T1000 (cell line): ENCODE measurements around the gene NUDT6.
"Not testable (repeated sequence)": the region's sequence is repeated elsewhere in the genome, so short reads cannot be mapped to it uniquely, and the experiment has no call there.

Source experiments
- DNase-seq: peaks from one replicate; lab custom pipeline; 2025; ENCODE audit warnings: mixed read lengths; lab: John Stamatoyannopoulos, UW

The NUDT6 gene

DNA sequence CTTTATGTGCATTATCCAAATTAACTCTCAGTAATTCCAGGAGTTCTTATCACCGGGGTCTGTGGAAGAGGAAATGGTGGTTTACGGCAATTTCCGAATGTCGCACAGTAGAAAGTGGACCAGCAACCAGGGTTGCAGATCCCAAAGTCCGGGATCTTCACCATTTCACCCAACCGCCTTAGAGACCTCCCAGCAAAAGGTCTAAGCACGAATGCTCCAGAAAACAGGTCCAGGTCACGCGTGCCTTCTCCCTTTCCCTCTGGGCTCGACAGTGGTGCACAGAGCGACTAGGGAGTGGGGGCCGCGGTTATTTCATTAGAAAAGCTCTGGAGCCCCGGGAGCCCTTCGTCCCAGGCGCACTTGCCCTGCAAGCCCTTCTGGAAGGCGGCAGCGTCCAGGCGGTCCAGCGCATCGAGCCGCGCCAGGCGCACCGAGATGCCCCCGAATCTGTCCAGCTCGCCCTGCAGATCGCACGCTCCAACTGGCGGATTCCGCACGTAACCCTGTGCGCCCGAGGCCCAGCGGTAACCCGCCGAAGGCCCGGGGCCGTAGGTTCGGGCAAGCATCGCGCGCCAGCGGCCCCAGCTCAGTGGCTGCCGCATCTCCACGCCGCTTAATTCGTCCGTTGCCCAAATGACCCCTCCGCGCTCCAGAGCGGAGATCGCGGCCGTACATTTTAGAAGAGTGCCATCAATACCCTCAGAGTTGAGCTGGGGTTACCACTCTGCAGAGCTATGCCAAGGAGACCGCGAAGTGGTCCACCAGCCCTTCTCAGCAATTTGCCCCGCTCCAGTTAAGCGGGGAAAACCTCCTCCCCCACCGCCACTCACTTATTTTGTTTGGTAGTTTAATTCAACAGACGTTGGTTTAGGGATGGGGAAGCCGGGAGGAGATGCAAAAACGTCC is at the start of gene NUDT6:
NUDT6 (minus strand) TSS at position 627 of the 906 bp plus-strand sequence; CDS start at position 602, 25 bp downstream.
- DNase-seq, result no peak

DNA sequence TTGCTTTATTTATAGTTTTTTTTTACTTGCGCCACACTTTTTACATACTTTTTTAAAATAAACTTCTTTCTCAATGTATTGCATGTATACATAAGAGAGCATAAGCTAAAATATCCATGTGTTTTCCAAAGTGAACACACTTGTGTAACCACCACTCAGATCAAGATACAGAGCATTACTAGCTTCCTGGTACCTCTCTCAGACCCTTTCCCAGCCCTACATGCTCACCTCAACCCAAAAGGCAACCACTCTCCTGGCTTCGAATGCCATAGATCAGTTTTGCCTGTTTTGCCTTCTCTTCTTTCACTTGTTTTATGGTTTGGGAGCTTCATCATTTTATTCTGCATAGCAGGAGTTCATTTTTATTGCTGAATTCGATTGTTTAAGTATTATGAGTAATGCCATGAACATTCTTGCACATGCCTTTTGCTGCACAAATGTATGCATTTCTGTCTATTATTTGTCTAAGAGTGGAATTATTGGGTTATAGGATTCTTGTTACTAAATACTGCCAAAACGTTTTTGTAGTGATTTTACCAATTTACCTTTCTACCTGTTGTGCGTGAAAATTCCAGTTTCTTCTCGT is 45.9 kb upstream of the NUDT6 start:
- no peak for DNase-seq

DNA sequence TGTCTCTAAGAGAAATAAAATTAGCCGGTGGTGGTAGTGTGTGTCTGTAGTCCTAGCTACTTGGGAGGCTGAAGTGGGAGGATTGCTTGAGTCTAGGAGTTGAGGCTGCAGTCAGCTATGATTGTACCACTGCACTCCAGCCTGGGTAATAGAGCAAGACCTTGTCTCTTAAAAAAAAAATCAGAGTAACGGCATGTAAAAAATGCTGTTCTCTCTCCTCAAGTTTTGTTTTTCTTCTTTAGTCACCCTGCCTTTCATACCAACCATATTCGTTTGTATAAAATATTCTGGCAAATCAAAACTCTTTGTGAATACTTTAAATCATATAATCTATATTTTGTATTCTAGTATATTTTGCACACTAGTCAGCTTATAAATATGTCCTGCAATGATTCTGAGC is 44.8 kb upstream of the NUDT6 start:
- DNase-seq, result no peak

GRCh38 chr4:122966201-122966600 is 43.8 kb upstream of the NUDT6 start:
- DNase-seq, result no peak

DNA sequence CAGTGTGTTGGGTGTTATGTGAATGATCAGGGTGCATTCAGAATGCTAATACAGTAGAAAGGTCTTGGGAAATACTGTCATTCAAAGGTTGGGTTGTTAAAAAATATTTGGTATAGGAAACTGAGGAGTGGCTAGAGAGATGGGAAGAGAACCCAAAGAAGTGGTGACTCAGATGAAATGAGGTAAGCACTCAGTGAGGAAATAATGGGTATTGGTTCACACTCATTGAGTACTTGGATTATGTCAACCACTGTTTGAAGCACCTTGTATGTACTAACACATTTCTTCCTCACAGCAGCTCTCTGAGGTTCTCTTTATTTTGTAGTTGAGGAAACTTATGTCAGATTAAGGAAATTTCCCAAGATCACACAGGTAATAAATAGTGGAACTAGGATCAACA is 40.8 kb upstream of the NUDT6 start:
- no peak for DNase-seq

- no peak for DNase-seq
Observed at GRCh38 chr4:122960611-122961000, 38.2 kb upstream of the NUDT6 start.

GRCh38 chr4:122959981-122960610 is 37.7 kb upstream of the NUDT6 start:
- no peak for DNase-seq

DNA sequence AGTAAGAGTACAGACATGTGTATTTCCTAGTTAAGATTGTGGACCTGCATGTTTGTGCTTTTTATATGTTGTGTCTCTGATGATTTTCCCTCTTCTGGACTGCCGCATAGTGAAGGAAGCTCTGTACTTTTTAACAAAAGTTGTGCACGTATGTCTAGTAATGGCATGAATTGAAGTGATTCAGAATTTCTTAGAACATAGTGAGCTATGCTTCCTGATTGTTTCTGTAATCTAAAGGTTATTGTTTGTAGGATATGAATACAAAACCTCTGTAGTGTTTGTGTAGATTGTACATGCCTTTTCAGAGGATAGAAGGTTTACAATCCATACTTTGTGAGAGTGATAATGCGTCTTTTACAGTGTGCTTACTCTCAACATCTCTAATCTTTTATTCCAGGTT is 37.0 kb upstream of the NUDT6 start:
- DNase-seq, result no peak

DNA sequence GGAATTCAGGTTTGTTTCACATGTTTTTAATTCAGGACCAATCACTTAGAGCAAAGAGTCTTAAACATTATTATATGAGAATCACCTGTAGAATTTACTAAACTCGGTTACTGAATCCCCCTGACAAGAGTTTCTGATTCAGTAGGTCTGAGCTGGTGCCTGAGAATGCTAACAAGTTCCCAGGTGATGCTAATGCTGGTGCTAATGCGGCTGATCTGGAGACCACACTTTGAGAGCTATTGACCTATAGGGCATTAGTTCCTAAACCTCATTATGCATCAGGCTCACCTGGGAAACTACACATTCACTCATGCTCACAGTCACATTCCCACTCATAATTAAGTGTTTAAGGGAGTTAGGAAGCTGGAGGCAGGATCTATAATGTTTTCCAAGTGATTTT is 36.1 kb upstream of the NUDT6 start:
- DNase-seq, result no peak

DNA sequence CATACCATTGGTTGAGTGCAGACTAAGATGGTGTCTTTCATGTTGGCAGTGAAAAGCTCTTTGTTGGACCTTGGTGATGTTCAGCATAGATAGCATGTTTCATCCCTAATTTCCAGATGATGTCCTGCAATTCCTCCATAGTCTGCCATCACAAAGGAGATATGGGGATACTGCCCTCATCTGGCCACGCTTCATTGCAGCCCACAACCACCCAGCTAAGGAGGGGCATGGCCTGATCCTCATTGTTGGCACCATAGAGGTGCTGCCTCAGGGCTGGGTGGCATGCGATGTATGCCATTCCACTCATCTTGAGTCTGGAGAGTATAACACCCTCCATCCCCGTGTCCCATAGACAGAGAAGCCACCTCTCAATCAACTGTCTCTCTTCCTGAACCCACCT is 31.5 kb upstream of the NUDT6 start:
- no peak for DNase-seq

GRCh38 chr4:122952028-122952427 is 29.6 kb upstream of the NUDT6 start:
- DNase-seq, result no peak

DNA sequence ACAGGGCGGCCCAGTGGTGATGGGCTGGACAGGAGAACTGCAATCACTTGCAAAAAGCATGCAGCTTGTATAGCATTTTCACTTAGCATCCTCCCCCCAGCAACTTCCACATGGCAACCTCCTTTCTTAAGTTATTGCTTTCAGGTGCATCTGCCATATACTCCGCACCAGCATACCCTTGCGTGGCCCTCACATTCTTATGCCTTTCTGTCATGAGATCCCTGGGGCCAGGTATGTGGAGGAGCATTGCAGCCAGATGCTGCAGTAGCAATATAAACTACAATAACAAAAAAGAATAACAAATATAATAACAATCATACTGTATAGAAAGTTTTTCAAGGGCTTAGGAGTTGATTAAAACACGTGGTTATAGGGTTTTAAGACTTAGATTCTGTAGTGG is 26.3 kb upstream of the NUDT6 start:
- DNase-seq, result no peak

GRCh38 chr4:122946142-122946541 is 23.7 kb upstream of the NUDT6 start:
- DNase-seq, result no peak

GRCh38 chr4:122945136-122945535 is 22.7 kb upstream of the NUDT6 start:
- not testable (repeated sequence) for DNase-seq

DNA sequence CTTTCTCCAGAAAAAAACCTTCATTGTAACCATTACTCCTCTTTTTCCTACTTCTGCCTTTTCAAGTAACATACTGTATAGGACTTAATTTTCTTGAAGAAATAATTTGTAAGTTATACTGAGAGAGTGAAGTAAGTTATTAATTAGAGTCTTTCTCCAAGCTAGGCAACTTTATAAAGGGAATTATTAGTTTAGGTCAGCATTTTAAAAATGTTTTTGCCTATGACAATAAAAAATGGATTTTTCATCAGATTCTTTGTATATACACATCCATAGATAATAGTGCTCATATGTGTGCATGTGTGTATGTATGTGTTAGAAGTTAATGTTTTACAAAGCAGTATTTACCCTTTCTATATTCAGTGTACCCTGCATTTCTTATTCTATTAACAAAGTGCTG is 10.4 kb upstream of the NUDT6 start:
- DNase-seq, result no peak

GRCh38 chr4:122930862-122931261 is 8.5 kb upstream of the NUDT6 start:
- no peak for DNase-seq

DNA sequence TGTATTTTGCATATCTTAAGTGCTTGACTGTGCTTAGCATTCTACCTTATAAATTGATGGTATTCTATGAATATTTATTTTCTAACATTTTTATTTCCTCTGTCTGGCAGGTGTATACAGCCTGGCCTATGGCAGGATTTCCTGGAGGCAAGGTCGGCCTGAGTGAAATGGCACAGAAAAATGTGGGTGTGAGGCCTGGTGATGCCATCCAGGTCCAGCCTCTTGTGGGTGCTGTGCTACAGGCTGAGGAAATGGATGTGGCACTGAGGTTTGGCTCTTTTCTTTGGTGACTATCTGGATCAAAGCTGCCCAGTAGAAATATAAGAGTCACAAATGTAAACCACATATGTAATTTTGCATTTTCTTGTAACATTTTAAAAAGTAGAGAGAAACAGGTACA is 6.5 kb upstream of the NUDT6 start:
- no peak for DNase-seq

DNA sequence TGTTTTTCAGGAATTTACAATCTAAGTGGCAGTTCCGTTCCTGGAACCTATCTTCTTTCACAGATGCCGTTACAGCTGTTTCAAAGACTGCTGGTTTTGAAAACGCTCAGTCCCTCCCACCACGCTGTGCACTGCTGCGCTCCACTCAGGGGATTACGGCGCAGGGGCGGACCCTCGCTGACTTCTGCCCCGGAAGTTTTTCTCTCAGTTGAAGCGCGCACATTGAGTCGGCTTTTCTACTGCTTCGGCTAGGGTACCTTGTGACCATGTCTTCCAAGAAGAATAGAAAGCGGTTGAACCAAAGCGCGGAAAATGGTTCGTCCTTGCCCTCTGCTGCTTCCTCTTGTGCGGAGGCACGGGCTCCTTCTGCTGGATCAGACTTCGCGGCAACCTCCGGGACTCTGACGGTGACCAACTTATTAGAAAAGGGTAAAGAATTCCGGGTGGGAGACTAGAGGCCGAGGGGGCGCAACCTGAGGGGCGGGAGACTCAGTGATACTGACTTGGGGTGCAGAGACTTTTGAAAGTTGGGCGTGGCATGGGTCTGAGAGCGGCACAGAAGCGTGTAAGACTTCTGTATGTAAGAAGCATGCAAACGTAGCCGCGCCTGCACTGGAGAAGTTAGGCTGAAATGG is 597 bp upstream of the NUDT6 start:
- DNase-seq, result peak; percentile 63

DNA sequence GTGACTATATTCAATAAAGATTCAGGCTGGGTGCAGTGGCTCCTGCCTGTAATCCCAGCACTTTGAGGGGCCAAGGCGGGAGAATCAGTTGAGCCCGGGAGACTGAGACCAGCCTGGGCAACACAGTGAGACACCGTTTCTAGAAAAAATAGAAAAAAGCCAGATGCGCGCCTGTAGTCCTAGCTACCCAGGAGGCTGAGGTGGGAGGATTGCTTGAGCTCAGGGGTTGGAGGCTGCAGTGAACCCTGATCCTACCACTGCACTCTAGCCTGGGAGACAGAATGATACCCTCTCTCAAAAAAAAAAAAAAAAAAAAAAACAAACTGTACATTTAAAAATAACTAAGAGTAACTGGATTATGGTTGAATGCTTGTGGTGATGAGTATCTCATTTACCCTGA is 1.1 kb downstream of the NUDT6 start:
- no peak for DNase-seq

DNA sequence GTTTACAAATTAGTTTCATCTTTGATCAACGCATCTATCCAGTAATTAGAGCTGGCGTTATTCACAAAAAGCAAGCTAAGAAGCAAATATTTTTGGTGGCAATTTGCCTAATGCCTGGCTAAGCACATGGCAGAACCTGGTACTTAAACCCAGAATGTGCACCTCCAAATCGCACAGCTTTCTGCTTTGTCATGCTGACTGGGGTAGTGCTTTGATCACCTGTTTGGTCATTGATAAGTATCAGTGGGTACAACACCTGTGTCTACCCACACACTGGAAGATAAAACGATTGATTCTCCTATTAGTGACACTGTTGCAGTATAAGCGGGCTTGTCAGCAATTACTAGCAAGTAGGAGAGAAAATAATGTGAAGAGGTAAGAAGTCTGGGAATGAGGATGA is 1.9 kb downstream of the NUDT6 start:
- no peak for DNase-seq

DNA sequence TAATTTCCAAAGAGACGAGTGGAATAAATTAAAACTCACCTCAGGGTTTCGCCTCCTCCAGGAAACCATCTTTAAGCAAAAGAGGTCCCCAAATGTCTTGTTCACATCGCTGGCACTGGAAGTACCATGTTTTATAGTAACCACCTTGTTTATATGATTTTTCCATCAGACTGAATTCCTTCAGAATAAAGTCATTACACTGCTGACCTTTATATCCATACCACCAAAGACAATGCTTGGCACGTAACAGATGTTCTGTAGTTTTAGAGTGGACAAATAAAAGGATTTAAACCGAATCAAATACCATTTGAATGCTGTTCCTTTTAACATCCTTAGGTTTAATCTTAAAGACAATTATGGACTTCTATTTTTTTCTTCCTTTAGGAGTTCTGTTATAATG is 4.7 kb downstream of the NUDT6 start:
- no peak for DNase-seq

- DNase-seq, result no peak
Observed at GRCh38 chr4:122914938-122915337, 7.5 kb downstream of the NUDT6 start.
